WTC11 (cell line): ENCODE measurements around the gene REX1BD. TPM values are rescaled to one million over a fixed set of nuclear protein-coding genes. Genes with fewer than 3 reads are reported as not detected.
A peak's percentile ranks its signal among the peaks of the same experiment; 100 is the strongest.

Experiments used
- ATAC-seq: fragments of 200-7000 bp; cut with Tn5 transposase; 2 replicates; pipeline ENCODE4 v1.10.0; 2021; ENCODE audit warnings: mild to moderate bottlenecking, moderate library complexity
- CTCF ChIA-PET: fragments of 300-600 bp; sonication (Branson Sonifier 250); formaldehyde crosslinking; loops from one replicate; lab custom pipeline; 2021; ENCODE audit warnings: antibody characterized with exemption; lab: Charles Lee
- POLR2A ChIA-PET: fragments of 350-600 bp; sonication (Branson Sonifier 250); formaldehyde crosslinking; loops from one replicate; lab custom pipeline; 2021; ENCODE audit warnings: antibody characterized with exemption; lab: Charles Lee
- DNase-seq: peaks from one replicate; pipeline ENCODE4 v3.0.0; 2021; ENCODE audit warnings: low spot score
- H3K27ac Mint-ChIP-seq: 2 replicates; pipeline ENCODE4 v1.8.0; 2021; ENCODE audit warnings: mixed read lengths
- H3K27me3 Mint-ChIP-seq: 2 replicates; pipeline ENCODE4 v1.8.0; 2021; ENCODE audit warnings: low read depth, mild to moderate bottlenecking, moderate library complexity, mixed read lengths
- H3K36me3 Mint-ChIP-seq: 2 replicates; pipeline ENCODE4 v1.8.0; 2021; ENCODE audit warnings: mixed read lengths
- H3K4me1 Mint-ChIP-seq: 2 replicates; pipeline ENCODE4 v1.8.0; 2022; ENCODE audit warnings: mixed read lengths
- H3K4me3 Mint-ChIP-seq: 2 replicates; pipeline ENCODE4 v1.8.0; 2021; ENCODE audit warnings: mild to moderate bottlenecking, moderate library complexity, mixed read lengths
- H3K9me3 Mint-ChIP-seq: 2 replicates; pipeline ENCODE4 v1.8.0; 2021; ENCODE audit warnings: mixed read lengths
- ATF3 ChIP-seq: sonication (generic); formaldehyde crosslinking; conservative IDR thresholded peaks from 2 replicates; pipeline ENCODE4 v1.8.1; 2022; ENCODE audit warnings: mild to moderate bottlenecking, missing genetic modification reagents
- CTCF ChIP-seq: fragments of 200-600 bp; IDR thresholded peaks from 2 replicates; pipeline ENCODE4 v1.8.0; 2022; ENCODE audit warnings: antibody characterized with exemption
- ERG ChIP-seq: fragments of 250-450 bp; sonication (Bioruptor Pico); IDR thresholded peaks from 2 replicates; pipeline ENCODE4 v1.8.0; 2021; ENCODE audit warnings: mild to moderate bottlenecking
- FOXK1 ChIP-seq: sonication (generic); formaldehyde crosslinking; IDR thresholded peaks from 2 replicates; pipeline ENCODE4 v1.8.0; 2022; ENCODE audit warnings: mild to moderate bottlenecking, moderate library complexity, missing genetic modification reagents
- IRF1 ChIP-seq: sonication (generic); formaldehyde crosslinking; IDR thresholded peaks from 2 replicates; pipeline ENCODE4 v1.8.0; 2023; ENCODE audit warnings: missing genetic modification reagents
- NFYB ChIP-seq: sonication (generic); formaldehyde crosslinking; conservative IDR thresholded peaks from 2 replicates; pipeline ENCODE4 v1.8.0; 2022; ENCODE audit warnings: low read depth, missing genetic modification reagents
- RORB ChIP-seq: fragments of 250-450 bp; sonication (Bioruptor Pico); IDR thresholded peaks from 2 replicates; pipeline ENCODE4 v1.9.0; 2021; ENCODE audit warnings: mild to moderate bottlenecking
- SP1 ChIP-seq: sonication (generic); formaldehyde crosslinking; conservative IDR thresholded peaks from 2 replicates; pipeline ENCODE4 v1.8.1; 2022; ENCODE audit warnings: missing genetic modification reagents
- STAT6 ChIP-seq: sonication (generic); formaldehyde crosslinking; conservative IDR thresholded peaks from 2 replicates; pipeline ENCODE4 v1.8.1; 2023; ENCODE audit warnings: mild to moderate bottlenecking, low read depth, missing genetic modification reagents, moderate library complexity
- USF2 ChIP-seq: sonication (generic); formaldehyde crosslinking; IDR thresholded peaks from 2 replicates; pipeline ENCODE4 v1.8.1; 2023; ENCODE audit warnings: mild to moderate bottlenecking, missing genetic modification reagents, moderate library complexity
- ZNF121 ChIP-seq: sonication (generic); formaldehyde crosslinking; IDR thresholded peaks from 2 replicates; pipeline ENCODE4 v1.8.0; 2023; ENCODE audit warnings: missing genetic modification reagents
- ZNF232 ChIP-seq: sonication (generic); formaldehyde crosslinking; IDR thresholded peaks from 2 replicates; pipeline ENCODE4 v1.8.0; 2022; ENCODE audit warnings: mild to moderate bottlenecking, missing genetic modification reagents
- ZNF281 ChIP-seq: sonication (generic); formaldehyde crosslinking; IDR thresholded peaks from 2 replicates; pipeline ENCODE4 v1.8.0; 2023; ENCODE audit warnings: mild to moderate bottlenecking, missing genetic modification reagents
- ZNF532 ChIP-seq: fragments of 250-450 bp; sonication (Bioruptor Pico); IDR thresholded peaks from 2 replicates; pipeline ENCODE4 v1.9.0; 2021; ENCODE audit warnings: mild to moderate bottlenecking, borderline replicate concordance
- ZSCAN18 ChIP-seq: fragments of 250-450 bp; sonication (Bioruptor Pico); IDR thresholded peaks from 2 replicates; pipeline ENCODE4 v2.1.2; 2022; ENCODE audit warnings: mild to moderate bottlenecking, moderate library complexity
- total RNA-seq: library from RNA; stranded (reverse); gene quantifications from 3 replicates; pipeline ENCODE4 v1.2.3, GENCODE V29; 2021

Gene REX1BD
- total RNA-seq, 1 experiment from 2014 or later: 90.2 TPM

GRCh38 chr19:18588611-18589379 lies at the start of gene REX1BD (continued):
- TF ChIP-seq ERG: no peak
- peak; percentile 69; the same call in 1 of the 2 replicates for TF ChIP-seq ZNF121
- peak; percentile 85 for TF ChIP-seq SP1 (CRISPR knock-in tag)
- TF ChIP-seq USF2: 0 out of 2 replicates have a peak, but pooled peaks have one; percentile 33
- TF ChIP-seq NFYB (CRISPR knock-in tag): no peak
- TF ChIP-seq IRF1: no peak; the same call in 1 of the 2 replicates
- no peak for TF ChIP-seq RORB (CRISPR knock-in tag)
- peak; percentile 82 for TF ChIP-seq FOXK1 (CRISPR knock-in tag)
- TF ChIP-seq STAT6 (CRISPR knock-in tag): no peak
- TF ChIP-seq ZNF281 (CRISPR knock-in tag): no peak
- TF ChIP-seq CTCF: peak; percentile 85
- TF ChIP-seq ZSCAN18 (CRISPR knock-in tag): no peak

- ChIA-PET CTCF (interaction anchor here (0.6 to 1.1 kb wide), 2 partner anchors 19 to 37 kb away, joined by 4 read pairs; no protein-coding TSS in a partner anchor), POLR2A (no interaction called here)
- ATAC-seq (no peak), DNase-seq (no peak)
- H3K4me3 Mint-ChIP-seq: no peak overlapping the region
- H3K27me3 Mint-ChIP-seq: no peaks in the 10 kb centered on the region
- no peaks in the 10 kb centered on the region for H3K9me3 Mint-ChIP-seq
- peaks cover 13% of the 10 kb centered on the region for H3K4me1 Mint-ChIP-seq
- H3K27ac Mint-ChIP-seq: no peak overlapping the region
- H3K36me3 Mint-ChIP-seq: peaks cover 47% of the 10 kb centered on the region
- TF ChIP-seq ZNF232 (CRISPR knock-in tag) (no peak), ATF3 (no peak), ZNF532 (CRISPR knock-in tag) (no peak), CTCF (no peak), ZNF121 (no peak)
Observed at GRCh38 chr19:18539372-18539771, 49.2 kb upstream of the REX1BD start.
